GM10847 (cell line): Measurements from ENCODE around the gene TCF7L1.

ENCODE experiments used
- POLR2A ChIP-seq: IDR thresholded peaks from 2 replicates; pipeline ENCODE4 v1.6.1; 2011; ENCODE audit not compliant: insufficient read length; ENCODE audit errors: extremely low read depth

Gene TCF7L1

DNA sequence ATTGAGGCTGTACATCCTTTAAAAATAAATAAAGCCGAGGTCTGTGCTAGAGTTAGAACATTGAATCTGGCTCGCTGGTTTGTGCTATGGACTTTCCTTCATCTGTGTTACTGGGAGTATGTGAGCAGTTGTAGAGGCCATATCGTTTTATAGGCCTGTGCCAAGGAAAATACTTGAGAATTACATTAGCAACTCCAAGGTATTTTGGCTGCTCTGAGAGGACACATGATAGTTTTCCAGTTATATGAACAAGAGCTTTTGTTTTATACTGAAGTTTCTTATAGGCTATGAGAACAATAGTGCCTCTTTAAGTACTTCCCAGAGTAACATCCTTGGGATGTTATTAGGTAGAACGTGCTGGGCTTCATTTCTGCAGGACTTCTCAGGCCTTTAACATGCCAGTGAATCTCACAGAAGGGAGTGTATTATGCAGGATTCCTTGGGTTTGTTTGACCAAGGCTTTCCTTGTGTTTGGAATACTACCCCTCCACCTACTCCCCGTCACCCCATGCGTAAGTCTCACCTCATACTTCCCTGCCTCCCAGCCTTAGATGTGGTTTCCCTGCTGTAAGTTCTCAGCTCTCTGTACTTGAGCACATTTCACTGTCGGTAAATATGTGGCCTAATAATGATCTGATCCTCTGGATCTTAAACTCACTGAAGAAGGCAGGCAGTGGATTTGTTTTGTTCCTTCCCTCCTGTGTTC lies 21.0 kb downstream of the TCF7L1 start:
- TF ChIP-seq POLR2A: no peak

DNA sequence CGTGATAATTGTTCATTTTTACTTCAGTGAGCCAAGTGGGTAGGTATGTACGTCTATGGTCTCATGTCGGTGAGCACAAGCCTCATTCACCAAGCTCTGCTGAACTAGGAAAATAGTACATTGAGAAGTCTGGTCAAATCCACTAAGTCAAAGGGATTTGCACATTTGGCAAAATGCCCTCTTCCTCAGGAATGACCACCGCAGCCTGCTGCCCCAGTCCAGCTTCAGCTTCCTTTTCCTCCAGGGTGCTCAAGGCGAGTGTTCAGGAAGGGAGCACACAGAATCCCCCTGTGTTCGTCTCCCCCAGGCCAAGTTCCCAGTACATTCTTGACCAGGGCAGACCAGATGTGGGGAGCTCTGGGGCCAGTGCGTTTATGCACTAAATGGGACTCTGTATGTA lies 23.0 kb downstream of the TCF7L1 start:
- TF ChIP-seq POLR2A: no peak

DNA sequence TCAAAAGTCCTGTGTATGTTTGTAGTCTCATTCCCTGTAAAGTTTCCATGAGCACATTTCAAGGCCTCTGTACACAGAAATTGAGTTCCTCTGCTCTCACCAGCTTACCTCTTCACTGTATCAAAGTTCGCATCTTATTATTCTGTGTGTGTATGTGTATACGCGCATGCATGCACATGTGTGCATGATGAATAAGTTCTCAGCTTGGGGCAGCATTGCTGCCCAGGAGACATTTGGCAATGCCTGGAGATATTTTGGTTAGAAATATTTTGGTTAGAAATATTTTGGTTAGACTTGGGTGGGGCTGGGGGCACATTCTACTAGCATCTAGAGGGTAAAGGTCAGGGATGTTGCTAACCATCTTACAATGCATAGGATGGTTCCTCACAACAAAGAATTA lies 23.4 kb downstream of the TCF7L1 start:
- no peak for TF ChIP-seq POLR2A

DNA sequence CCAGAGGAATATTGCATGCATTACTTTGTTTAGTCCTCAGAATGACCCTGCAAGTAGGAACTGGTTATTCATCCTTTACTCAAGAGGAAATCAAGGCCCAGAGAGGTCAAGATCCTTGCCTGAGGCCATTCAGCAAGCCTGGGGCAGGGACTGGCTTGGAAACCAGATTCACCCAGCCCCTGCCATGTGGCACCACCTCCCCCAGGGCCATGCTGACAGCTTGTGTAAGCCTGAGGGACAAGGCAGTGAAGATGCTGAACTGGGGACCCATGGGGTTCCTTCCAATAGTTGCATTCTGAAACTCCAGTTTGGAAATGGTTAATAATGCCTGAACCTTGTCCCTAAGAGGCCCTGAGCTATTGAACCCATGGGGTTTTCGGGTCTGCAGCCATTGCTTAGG lies 24.2 kb downstream of the TCF7L1 start:
- no peak for TF ChIP-seq POLR2A

DNA sequence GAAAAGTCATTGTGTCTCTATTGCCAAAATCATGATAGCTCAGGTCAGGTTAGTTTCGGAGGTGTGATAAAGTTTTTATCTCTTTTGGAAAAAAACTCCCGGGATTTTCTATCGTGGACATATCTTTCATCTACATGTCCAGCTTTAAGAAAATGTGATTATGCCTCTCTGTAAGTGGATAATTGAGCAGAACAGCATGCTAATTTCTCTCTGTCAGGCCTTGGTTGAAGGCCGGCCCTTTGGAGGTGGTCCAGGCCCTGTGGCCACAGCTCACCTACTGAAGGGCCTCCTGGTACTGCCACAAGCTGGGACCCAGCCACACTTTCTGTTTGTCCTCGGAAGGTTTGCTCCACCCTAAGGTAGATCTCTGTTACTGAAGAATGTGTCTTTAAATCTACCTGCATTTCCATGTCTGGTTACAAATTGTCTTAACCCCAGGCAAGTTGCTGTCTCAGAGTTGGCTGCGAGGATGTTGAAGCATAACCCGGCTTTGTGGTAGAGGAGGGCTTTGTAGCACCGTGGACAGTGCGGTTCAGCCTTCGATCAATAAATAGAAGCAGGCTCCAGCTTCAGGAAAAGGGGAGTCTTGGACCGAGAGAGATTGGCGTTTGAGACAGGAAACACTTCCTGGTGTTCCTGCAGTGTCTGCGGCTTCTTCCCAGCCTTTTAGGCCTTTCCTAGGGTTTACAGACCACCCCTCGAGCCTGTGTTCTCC lies 25.5 kb downstream of the TCF7L1 start:
- no peak for TF ChIP-seq POLR2A

DNA sequence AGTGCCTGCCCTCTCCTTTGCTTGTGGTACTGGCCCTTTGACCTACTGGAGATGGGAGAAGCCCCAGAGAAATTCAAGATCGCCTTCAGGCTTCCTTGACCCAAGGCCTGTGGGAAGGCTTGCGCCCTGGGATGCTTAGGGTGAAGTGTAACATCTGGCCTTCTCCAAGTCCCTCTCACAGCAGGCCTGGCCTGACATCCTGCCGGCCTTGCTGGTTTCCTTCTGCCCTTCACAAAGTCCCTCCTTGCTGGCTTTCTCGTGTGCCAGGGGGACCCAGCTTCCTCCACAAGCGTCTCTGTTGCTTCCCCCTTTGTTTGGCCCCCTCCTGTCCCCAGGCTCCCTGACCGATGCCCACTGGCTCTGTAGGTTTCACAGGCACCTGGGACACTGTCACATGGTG lies 26.4 kb downstream of the TCF7L1 start:
- no peak for TF ChIP-seq POLR2A

DNA sequence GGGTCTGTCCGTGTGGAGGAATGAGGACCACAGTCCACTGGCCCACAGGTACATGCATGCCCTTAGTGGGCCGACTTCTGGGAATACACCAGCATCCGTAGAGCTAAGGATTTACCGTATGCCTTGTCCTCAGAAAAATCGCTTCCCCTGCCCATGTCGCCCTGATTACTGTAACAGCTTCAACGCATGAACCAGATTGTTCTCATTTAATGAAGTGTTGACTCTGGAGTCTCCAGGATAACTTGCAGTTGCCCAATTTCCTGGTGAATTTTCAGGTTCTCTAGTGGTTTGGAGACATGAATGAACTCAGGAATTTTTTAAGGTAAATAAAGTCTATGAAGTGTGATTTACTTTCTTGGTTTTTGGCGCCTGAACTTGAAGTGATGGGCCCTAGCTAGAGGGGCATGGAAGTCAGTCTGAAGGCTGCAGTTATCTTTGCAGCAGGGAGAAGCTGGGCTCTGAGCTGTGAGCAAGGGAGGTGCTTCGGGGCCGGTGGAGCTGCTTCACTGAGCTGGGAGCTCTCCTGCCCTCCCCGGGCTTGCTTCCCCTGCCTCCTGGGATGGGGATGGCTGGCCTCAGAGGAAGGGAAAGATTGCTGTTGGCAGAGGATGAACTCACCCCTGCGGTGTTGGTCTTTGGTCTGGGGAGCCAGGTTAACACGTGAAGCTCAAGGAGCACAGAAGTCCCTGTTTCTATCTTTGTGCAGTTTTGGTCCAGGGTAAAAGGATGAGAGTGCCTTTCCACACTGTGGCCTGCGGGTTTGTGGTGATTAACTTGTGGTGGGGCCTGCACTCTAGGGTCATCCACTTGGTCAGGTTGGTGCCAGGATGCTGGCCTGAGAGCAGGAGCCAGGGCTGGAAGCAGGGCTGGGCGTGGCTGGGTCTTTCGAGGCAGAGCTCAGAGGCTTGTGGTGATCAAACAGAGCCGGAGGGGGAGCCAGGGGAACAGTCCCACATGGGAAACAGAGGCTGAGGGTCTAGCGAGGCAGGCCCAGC lies 28.1 kb downstream of the TCF7L1 start:
- no peak for TF ChIP-seq POLR2A

DNA sequence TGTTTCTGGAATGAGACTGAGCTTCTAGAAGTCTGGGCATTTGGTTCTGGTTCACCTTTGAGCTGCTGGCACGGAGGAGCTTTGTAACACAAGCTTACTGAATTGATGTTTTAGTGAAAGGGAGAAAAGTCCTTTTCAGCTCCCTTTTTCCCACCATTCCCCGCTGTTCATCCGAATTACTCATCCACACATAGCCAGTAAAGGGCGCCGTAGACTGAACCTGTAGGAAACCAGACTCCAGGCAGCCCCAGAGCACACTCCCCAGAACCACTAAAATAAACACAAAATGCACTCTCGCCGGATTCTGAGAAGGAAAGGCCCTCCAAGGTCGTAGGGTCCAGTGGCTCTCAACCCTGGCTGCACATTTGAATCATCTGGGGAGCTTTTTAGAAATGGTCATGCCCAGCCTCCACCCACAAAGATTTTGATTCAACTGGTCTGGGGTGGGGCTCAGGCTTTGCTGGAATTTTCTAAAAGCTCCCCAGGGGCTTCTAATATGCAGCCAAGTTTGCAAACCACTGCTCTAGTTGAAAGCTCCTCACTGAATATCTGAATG lies 29.6 kb downstream of the TCF7L1 start:
- TF ChIP-seq POLR2A: no peak

DNA sequence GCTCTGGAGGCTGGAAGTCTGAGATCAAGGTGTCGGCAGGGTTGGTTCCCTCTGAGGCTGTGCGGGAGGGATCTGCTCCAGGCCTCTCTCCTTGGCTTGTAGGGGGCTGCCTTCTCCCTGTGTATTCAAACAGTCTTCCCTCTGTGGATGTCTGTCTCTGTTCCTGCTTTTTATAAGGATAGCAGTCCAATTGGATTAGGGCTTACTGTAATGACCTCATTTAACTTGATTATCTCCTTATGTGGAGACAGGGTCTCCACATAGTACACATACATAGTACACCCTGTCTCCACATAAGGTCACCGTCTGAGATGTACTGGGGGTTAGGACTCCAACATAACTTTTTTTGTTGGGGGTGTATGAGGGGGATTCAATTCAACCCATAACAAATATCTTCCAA lies 30.5 kb downstream of the TCF7L1 start:
- no peak for TF ChIP-seq POLR2A

DNA sequence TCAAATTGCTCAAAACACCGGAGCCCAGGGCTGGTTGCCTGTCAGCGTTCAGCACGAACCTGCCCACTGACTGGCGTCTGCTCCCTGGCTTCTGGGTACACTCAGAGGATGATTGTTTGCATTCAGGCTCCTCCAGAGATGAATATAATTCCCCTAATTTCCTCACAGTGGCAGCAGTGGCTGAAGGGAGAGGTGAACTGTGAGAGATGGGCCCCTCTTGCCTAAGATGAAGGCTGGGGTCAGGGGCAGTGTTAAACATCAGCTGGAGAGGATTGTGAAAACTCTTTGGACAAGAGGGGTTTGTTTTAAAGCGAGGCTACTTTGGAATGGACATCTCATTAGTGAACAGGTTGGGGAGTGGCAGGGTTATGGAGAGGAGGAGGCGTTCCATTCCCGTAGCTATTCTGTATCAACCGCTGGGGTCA lies 31.0 kb downstream of the TCF7L1 start:
- TF ChIP-seq POLR2A: no peak

DNA sequence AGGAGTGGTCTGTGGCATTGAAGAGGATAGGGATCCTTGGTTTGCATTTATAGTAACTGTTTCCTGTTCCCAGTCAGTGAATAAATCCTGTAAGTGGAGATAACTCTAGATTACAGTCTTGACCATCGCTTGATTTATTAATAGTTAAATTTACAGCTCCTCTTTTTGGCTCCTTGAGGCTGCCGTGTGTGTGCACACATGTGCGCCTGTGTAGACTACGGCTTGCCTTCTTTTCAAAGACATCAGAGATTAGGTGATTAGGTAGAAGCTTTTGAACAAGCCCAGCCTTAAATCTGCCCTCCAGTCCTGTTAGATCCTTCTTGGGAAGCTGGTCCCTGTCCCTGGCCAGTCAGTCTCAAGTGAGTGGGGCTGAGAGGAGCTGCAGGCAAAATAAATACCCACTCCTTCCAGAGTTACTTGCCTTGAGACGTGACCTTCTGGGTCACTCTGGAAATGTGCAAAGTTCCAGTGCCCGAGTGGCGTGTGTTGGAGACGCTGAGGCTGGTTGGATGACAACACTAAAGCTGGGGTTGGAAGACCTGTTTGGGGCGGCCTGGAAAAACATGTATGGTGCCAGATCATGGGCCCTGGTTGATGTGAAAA lies 32.0 kb downstream of the TCF7L1 start:
- no peak for TF ChIP-seq POLR2A

DNA sequence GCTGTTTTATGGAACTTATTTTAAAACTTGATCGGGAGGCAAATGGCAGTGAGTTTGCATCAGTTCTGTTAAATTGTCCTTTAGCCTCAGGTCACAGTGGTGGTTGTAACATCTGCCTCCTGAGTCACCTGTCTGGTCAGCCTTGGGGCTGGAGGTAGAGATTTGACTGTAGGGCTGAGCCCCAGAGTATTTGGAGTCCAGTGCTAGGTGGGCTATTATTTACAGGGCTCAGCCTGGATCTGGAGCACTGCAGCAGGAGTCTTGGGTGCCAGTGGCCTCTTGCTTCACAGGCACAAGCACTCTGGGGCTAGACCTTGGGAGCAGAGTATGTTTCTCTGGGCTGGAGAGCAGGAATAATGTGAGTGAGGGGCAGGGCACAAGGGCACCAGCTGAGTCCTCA lies 32.8 kb downstream of the TCF7L1 start:
- no peak for TF ChIP-seq POLR2A

DNA sequence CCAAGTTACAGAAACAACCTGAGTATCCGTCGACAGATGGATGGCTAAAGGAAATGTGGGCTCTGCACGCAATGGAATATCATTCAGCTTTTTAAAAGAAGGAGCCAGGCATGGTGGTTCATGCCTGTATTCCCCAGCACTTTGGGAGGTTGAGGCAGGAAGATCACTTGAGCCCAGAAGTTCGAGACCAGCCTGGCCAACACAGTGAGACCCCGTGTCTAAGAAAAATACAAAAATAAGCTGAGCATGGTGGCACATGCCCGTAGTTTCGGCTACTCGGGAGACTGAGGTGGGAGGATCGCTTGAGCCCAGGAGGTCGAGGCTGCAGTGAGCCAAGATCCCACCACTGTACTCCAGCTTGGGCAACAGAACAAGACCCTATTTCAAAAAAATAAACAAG lies 34.3 kb downstream of the TCF7L1 start:
- no peak for TF ChIP-seq POLR2A

DNA sequence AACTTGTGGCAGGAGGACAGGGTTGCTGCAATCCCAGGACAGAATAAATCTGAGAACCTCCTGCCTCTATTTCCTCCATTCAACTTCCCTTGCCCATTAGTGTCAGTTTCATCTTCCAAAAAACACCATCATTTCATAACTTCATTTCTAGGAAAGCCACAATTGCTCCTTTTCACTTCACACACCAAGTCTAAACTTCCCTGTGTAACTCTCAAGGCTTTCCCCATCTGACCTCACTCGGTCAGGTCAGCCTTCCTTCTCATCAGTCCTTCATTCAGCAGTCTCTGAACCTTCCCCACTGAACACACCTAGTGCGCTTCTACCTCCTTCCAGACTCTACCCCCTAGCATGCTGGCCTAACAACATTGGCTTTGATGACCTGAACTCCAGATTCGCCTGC lies 35.8 kb downstream of the TCF7L1 start:
- TF ChIP-seq POLR2A: no peak

DNA sequence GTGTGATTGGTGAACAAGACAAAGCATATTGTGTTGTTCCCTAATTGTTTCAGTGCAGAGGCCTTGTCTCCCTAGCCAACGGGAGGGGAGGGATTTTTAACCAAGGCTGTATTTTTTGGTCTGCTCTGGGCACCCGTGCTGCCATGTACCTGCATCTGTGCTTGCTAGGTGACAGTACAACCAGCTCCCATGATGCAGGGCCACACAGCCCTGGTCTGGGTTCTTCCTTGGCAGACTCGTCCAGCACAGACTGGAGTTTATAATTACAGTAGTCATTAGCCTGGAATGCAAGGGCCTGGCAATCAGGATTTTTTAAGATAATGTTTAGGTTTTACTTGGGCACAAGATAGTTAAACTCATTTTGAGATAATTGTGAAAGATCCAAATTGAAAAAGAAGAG lies 36.4 kb downstream of the TCF7L1 start:
- no peak for TF ChIP-seq POLR2A
